ENCODE data around the gene WASL.

- TF ChIP-seq POLR2A (IDR thresholded peaks at IDR 0.05) (no peak), CTCF (IDR thresholded peaks at IDR 0.05) (no peak), POLR2AphosphoS5 (IDR thresholded peaks at IDR 0.05) (no peak)
Measured at GRCh38 chr7:123757095-123757494, 8.3 kb upstream of the WASL start.
